ENCODE data around the gene AGAP5.

The AGAP5 gene

DNA sequence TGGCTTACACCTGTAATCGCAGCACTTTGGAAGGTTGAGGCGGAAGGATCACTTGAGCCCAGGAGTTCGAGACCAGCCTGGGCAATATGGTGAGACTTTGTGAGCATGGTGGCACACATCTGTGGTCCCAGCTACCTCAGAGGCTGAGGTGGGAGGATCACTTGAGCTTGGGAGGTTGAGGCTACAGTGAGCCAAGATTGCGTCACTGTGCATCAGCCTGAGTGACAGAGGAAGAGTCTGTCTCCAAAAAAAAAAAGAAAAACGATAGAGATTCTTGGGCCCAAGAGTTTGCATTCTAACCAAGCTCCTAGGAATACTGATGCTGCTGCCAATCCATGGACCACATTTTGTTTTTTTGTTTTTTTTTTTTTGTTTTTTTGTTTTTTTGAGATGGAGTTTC lies 68.7 kb downstream of the AGAP5 start:
- H3K9me3 ChIP-seq (ENCODE audit: control insufficient read depth in 1 of 2, low read length in 2 of 2): no peaks in the 10 kb centered on the region
- no peaks in the 10 kb centered on the region for H3K36me3 ChIP-seq (ENCODE audit: control insufficient read depth in 1 of 2, insufficient read depth in 2 of 2, low read length in 2 of 2)
- H3K4me1 ChIP-seq (ENCODE audit: control insufficient read depth in 1 of 2, insufficient read depth in 2 of 2, low read length in 2 of 2): peaks cover 3 to 9% of the 10 kb centered on the region in 2 donors
- H3K27me3 ChIP-seq (ENCODE audit: control insufficient read depth in 1 of 2, insufficient read depth in 2 of 2, low read length in 2 of 2): no peaks in the 10 kb centered on the region
- no peak overlapping the region for H3K4me3 ChIP-seq (ENCODE audit: low read depth in 1 of 2, low read length in 2 of 2)
- H3K27ac ChIP-seq (ENCODE audit: low read depth, low read length): no peak overlapping the region
- H3K9ac ChIP-seq (ENCODE audit: low read depth in 1 of 2, low read length in 2 of 2): no peak overlapping the region

DNA sequence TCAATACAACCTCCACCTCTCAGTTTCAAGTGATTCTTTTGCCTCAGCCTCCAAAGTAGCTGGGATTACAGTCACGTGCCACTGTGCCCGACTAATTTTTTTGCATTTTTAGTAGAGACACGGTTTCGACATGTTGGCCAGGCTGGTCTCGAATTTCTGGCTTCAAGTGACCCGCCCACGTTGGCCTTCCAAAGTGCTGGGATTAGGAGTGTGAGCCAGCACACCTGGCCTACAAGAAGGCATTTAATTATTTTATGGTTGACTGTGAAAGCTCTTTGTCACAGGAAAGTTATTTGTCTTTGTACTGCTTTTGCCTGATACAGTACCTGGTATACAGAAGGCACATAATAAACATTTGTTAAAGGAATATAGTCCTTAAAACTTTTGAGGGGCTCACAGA lies 69.5 kb downstream of the AGAP5 start:
- Histone ChIP-seq H3K36me3 (ENCODE audit: control insufficient read depth in 1 of 2, insufficient read depth in 2 of 2, low read length in 2 of 2) (no peaks in the 10 kb centered on the region), H3K27me3 (ENCODE audit: control insufficient read depth in 1 of 2, insufficient read depth in 2 of 2, low read length in 2 of 2) (no peaks in the 10 kb centered on the region), H3K27ac (ENCODE audit: low read depth, low read length) (no peak overlapping the region), H3K9ac (ENCODE audit: low read depth in 1 of 2, low read length in 2 of 2) (no peak overlapping the region), H3K4me3 (ENCODE audit: low read depth in 1 of 2, low read length in 2 of 2) (no peak overlapping the region), H3K4me1 (ENCODE audit: control insufficient read depth in 1 of 2, insufficient read depth in 2 of 2, low read length in 2 of 2) (peaks cover 3 to 9% of the 10 kb centered on the region in 2 donors), H3K9me3 (ENCODE audit: control insufficient read depth in 1 of 2, low read length in 2 of 2) (no peaks in the 10 kb centered on the region)

DNA sequence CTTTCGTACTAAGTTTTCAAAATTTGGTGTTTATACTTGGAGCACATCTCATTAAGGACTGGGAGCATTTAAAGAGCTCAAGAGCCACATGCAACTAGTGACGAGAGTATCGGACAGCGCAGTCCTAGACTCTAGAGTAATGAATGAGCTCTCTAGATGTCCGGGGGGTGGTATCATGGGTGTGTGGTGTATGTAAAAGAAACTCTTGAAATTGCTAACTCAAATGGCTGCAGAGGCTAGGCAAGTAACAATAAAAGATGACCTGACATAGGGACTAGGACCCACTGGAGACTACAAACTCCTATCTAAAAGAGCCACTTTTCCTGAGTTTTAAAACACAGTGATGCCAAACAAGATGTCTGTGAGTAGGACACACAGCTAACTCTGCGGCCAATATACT lies 70.6 kb downstream of the AGAP5 start:
- Histone ChIP-seq H3K4me3 (ENCODE audit: low read depth in 1 of 2, low read length in 2 of 2) (no peak overlapping the region), H3K4me1 (ENCODE audit: control insufficient read depth in 1 of 2, insufficient read depth in 2 of 2, low read length in 2 of 2) (peaks cover 3 to 9% of the 10 kb centered on the region in 2 donors), H3K27ac (ENCODE audit: low read depth, low read length) (no peak overlapping the region), H3K9me3 (ENCODE audit: control insufficient read depth in 1 of 2, low read length in 2 of 2) (no peaks in the 10 kb centered on the region), H3K36me3 (ENCODE audit: control insufficient read depth in 1 of 2, insufficient read depth in 2 of 2, low read length in 2 of 2) (no peaks in the 10 kb centered on the region), H3K9ac (ENCODE audit: low read depth in 1 of 2, low read length in 2 of 2) (no peak overlapping the region), H3K27me3 (ENCODE audit: control insufficient read depth in 1 of 2, insufficient read depth in 2 of 2, low read length in 2 of 2) (no peaks in the 10 kb centered on the region)

GRCh38 chr10:73625884-73626752 lies 71.8 kb downstream of the AGAP5 start:
- Histone ChIP-seq H3K27ac (ENCODE audit: low read depth, low read length) (peak overlapping the region; percentile 66), H3K4me1 (ENCODE audit: control insufficient read depth in 1 of 2, insufficient read depth in 2 of 2, low read length in 2 of 2) (peaks cover 6 to 9% of the 10 kb centered on the region in 2 donors), H3K9ac (ENCODE audit: low read depth in 1 of 2, low read length in 2 of 2) (peak overlapping the region; percentile 81 to 95), H3K9me3 (ENCODE audit: control insufficient read depth in 1 of 2, low read length in 2 of 2) (no peaks in the 10 kb centered on the region), H3K27me3 (ENCODE audit: control insufficient read depth in 1 of 2, insufficient read depth in 2 of 2, low read length in 2 of 2) (no peaks in the 10 kb centered on the region), H3K36me3 (ENCODE audit: control insufficient read depth in 1 of 2, insufficient read depth in 2 of 2, low read length in 2 of 2) (no peaks in the 10 kb centered on the region), H3K4me3 (ENCODE audit: low read depth in 1 of 2, low read length in 2 of 2) (peak overlapping the region; percentile 97 to 98)

DNA sequence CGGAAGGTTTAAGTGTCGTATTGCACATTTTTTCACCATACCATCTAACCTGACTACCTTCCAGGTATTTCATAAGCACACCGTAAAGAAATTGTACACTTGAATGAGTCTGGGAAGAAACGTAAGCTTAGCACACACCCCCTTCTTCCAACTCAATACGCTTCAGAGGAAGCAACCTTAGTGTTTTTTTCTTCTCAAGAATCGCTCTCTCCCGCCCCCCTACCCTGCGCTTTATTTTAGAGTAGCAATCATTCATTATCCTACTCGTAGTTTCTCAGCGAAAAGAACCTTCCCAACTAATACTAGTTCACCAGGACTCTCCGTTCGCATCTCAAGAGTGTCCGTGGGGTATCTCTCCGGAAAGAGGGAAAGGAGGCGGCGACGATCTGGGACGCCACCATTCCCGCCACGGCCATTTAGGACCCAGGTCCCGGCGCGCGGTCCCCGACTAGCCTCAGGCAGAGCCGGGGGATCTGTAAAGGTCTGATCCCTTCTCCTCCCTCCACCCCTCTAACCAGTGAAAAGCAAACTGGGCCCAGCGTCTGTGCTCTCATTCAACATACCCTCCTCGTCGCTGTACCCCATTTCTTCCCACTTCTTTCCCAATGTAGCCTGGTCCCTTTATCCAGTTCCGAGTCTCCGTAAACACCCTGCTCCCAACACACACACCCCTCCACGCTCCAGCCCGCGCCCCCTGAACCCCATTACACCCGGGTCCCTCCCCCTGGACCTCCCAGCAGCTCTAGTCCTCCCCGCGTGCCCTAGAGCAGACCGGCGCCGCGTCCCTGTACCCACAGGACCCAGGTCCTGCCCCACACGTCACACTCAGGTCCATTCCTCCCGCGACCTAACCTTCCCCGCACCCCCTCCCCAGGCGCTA lies 72.7 kb downstream of the AGAP5 start:
- peaks cover 6 to 9% of the 10 kb centered on the region in 2 donors for H3K4me1 ChIP-seq (ENCODE audit: control insufficient read depth in 1 of 2, insufficient read depth in 2 of 2, low read length in 2 of 2)
- no peaks in the 10 kb centered on the region for H3K27me3 ChIP-seq (ENCODE audit: control insufficient read depth in 1 of 2, insufficient read depth in 2 of 2, low read length in 2 of 2)
- peak overlapping the region; percentile 97 to 98 for H3K4me3 ChIP-seq (ENCODE audit: low read depth in 1 of 2, low read length in 2 of 2)
- no peaks in the 10 kb centered on the region for H3K9me3 ChIP-seq (ENCODE audit: control insufficient read depth in 1 of 2, low read length in 2 of 2)
- no peaks in the 10 kb centered on the region for H3K36me3 ChIP-seq (ENCODE audit: control insufficient read depth in 1 of 2, insufficient read depth in 2 of 2, low read length in 2 of 2)
- peak overlapping the region; percentile 82 to 95 for H3K9ac ChIP-seq (ENCODE audit: low read depth in 1 of 2, low read length in 2 of 2)
- H3K27ac ChIP-seq (ENCODE audit: low read depth, low read length): peak overlapping the region; percentile 47

Data from duodenal mucosa (tissue), 2 donors.